Aorta (tissue), 5 donors: ENCODE measurements around the gene EEF1AKMT3. TPM values are rescaled to one million over a fixed set of nuclear protein-coding genes. Genes with fewer than 3 reads are reported as not detected.

Experiments used
- ATAC-seq: fragments of 200-7000 bp; cut with Tn5 transposase; one replicate; pipeline ENCODE4 v1.9.1; 2022; ENCODE audit warnings: moderate library complexity; ENCODE audit not compliant: low FRiP score
- DNase-seq, 2 donors: peaks; one replicate each; pipeline ENCODE4 v3.0.0-alpha.2; 2020
- H3K27ac ChIP-seq, 2 donors: one replicate each; pipeline ENCODE4 v1.5.1; 2013; ENCODE audit warnings: low read length in 2 of 2, mild to moderate bottlenecking in 2 of 2, moderate library complexity in 2 of 2, control low read depth in 1 of 2, inconsistent platforms in 1 of 2, low read depth in 1 of 2
- H3K27me3 ChIP-seq, 2 donors: one replicate each; pipeline ENCODE4 v1.6.1; 2013; ENCODE audit warnings: control low read depth in 1 of 2, low read length in 1 of 2, mild to moderate bottlenecking in 1 of 2, moderate library complexity in 1 of 2; ENCODE audit not compliant: insufficient read depth in 2 of 2, control insufficient read depth in 1 of 2
- H3K36me3 ChIP-seq, 2 donors: one replicate each; pipeline ENCODE4 v1.6.1; 2013; ENCODE audit warnings: control low read depth in 1 of 2, low read length in 1 of 2, mild to moderate bottlenecking in 1 of 2; ENCODE audit not compliant: insufficient read depth in 2 of 2, control insufficient read depth in 1 of 2
- H3K4me1 ChIP-seq, 2 donors: one replicate each; pipeline ENCODE4 v1.6.1; 2013; ENCODE audit warnings: low read length in 2 of 2, control low read depth in 1 of 2, mild to moderate bottlenecking in 1 of 2, moderate library complexity in 1 of 2; ENCODE audit not compliant: insufficient read depth in 2 of 2, control insufficient read depth in 1 of 2
- H3K4me3 ChIP-seq, 2 donors: one replicate each; pipeline ENCODE4 v1.5.1; 2013; ENCODE audit warnings: low read length in 2 of 2, control low read depth in 1 of 2, mild to moderate bottlenecking in 1 of 2
- H3K9me3 ChIP-seq: one replicate; pipeline ENCODE4 v1.6.1; 2013; ENCODE audit warnings: mild to moderate bottlenecking, low read length; ENCODE audit not compliant: control insufficient read depth
- WGBS, 2 donors: extraction: QIAGEN DNeasy Blood & Tissue Kit; methylation state at CpG; one replicate each; pipeline ENCODE4 v1.1.7; 2013; 5-methylcytosine and 5-hydroxymethylcytosine counted together
- intact Hi-C, 2 donors: fragments of 100-400 bp; cut with DNase I; formaldehyde crosslinking; loops; one replicate each; pipeline versions ENCODE4 v1.14.2 to v1.15.0; 2022
- polyA plus RNA-seq, 2 donors: library from polyadenylated mRNA; stranded (reverse); fragments of 200-250 nt; gene quantifications; one replicate each; pipeline ENCODE4 v1.2.3, GENCODE V29; 2013
- total RNA-seq, 2 donors: library from RNA; stranded (reverse); fragmentation: NEBNext Ultra II Directional; extraction: Animal tissue kit (Norgen Biotek cat#: 25700); gene quantifications; one replicate each; pipeline ENCODE4 v1.2.1, GENCODE V29; 2021
- donor health status: healthy with polysubstance abuse.
- donor health status: Bipolar disorder and iron deficiency.
- donor health status: DM: no; HTN: no; CAD: no.
- donor health status: DM: no; HTN: no; CAD: no.
- donor health status: DM: yes; HTN: yes; CAD: no.

Gene EEF1AKMT3
- total and polyA plus RNA-seq, 4 donors: 4.5 to 10.9 (median 7.5) TPM

- no peak for ATAC-seq
- no peak overlapping the region for H3K4me3 ChIP-seq
- DNase-seq: no peak
- no peaks in the 10 kb centered on the region for H3K9me3 ChIP-seq
- H3K36me3 ChIP-seq: no peaks in the 10 kb centered on the region
- H3K4me1 ChIP-seq: no peaks in the 10 kb centered on the region
- WGBS, 2 donors: 86 to 91% methylated on average over 7 of the region's 7 CpGs
- no peaks in the 10 kb centered on the region for H3K27me3 ChIP-seq
- intact Hi-C loops: no loop called here
- no peak overlapping the region for H3K27ac ChIP-seq
Observed at GRCh38 chr12:57777367-57777766, 5.0 kb downstream of the EEF1AKMT3 start.

- no peak overlapping the region for H3K4me3 ChIP-seq
- no peak overlapping the region for H3K27ac ChIP-seq
- DNase-seq (no peak), ATAC-seq (no peak)
- no peaks in the 10 kb centered on the region for H3K4me1 ChIP-seq
- no peaks in the 10 kb centered on the region for H3K27me3 ChIP-seq
- 90 to 92% methylated on average over 6 to 7 of the region's 7 CpGs for WGBS, 2 donors
- H3K36me3 ChIP-seq: no peaks in the 10 kb centered on the region
- no peaks in the 10 kb centered on the region for H3K9me3 ChIP-seq
- intact Hi-C loops: no loop called here
Observed at GRCh38 chr12:57777911-57778310, 5.5 kb downstream of the EEF1AKMT3 start.

GRCh38 chr12:57779736-57780135 lies 7.3 kb downstream of the EEF1AKMT3 start:
- Histone ChIP-seq H3K9me3 (no peaks in the 10 kb centered on the region), H3K4me1 (no peaks in the 10 kb centered on the region), H3K36me3 (no peaks in the 10 kb centered on the region), H3K4me3 (no peak overlapping the region), H3K27ac (no peak overlapping the region), H3K27me3 (no peaks in the 10 kb centered on the region)
- no peak for DNase-seq
- WGBS, 2 donors: 33 to 36% methylated on average over 1 of the region's 1 CpG
- intact Hi-C loops: loop anchor here in 1 of 2 donors (5.0 kb wide), 1 partner anchor 128 kb away; no protein-coding TSS in a partner anchor
- no peak for ATAC-seq

- no peak for ATAC-seq
- no peaks in the 10 kb centered on the region for H3K4me1 ChIP-seq
- H3K4me3 ChIP-seq: no peak overlapping the region
- H3K27me3 ChIP-seq: no peaks in the 10 kb centered on the region
- H3K9me3 ChIP-seq: no peaks in the 10 kb centered on the region
- H3K36me3 ChIP-seq: no peaks in the 10 kb centered on the region
- no peak for DNase-seq
- 80 to 83% methylated on average over 4 of the region's 4 CpGs for WGBS, 2 donors
- intact Hi-C loops: loop anchor here in 1 of 2 donors (5.0 kb wide), 1 partner anchor 127 kb away; no protein-coding TSS in a partner anchor
- no peak overlapping the region for H3K27ac ChIP-seq
Observed at GRCh38 chr12:57780284-57780897, 8.0 kb downstream of the EEF1AKMT3 start.

- intact Hi-C loops: loop anchor here in 1 of 2 donors (5.0 kb wide), 1 partner anchor 126 kb away; no protein-coding TSS in a partner anchor
- peaks cover 2% of the 10 kb centered on the region in 2 donors for H3K36me3 ChIP-seq
- H3K27me3 ChIP-seq: no peaks in the 10 kb centered on the region
- no peaks in the 10 kb centered on the region for H3K4me1 ChIP-seq
- no peaks in the 10 kb centered on the region for H3K9me3 ChIP-seq
- ATAC-seq (no peak), DNase-seq (no peak)
- no peak overlapping the region for H3K4me3 ChIP-seq
- 96 to 99% methylated on average over 3 of the region's 3 CpGs for WGBS, 2 donors
- no peak overlapping the region for H3K27ac ChIP-seq
Observed at GRCh38 chr12:57781244-57781643, 8.8 kb downstream of the EEF1AKMT3 start.

- Histone ChIP-seq H3K27ac (no peak overlapping the region), H3K4me3 (no peak overlapping the region), H3K9me3 (no peaks in the 10 kb centered on the region), H3K27me3 (no peaks in the 10 kb centered on the region), H3K36me3 (peaks cover 2% of the 10 kb centered on the region in 2 donors), H3K4me1 (no peaks in the 10 kb centered on the region)
- ATAC-seq (no peak), DNase-seq (no peak)
- 68% methylated on average over 2 of the region's 2 CpGs for WGBS, 2 donors
- intact Hi-C loops: loop anchor here in 1 of 2 donors (5.0 kb wide), 1 partner anchor 126 kb away; no protein-coding TSS in a partner anchor
Observed at GRCh38 chr12:57781801-57782200, 9.4 kb downstream of the EEF1AKMT3 start.

GRCh38 chr12:57782243-57782607 lies 9.8 kb downstream of the EEF1AKMT3 start:
- H3K4me3 ChIP-seq: no peak overlapping the region
- H3K36me3 ChIP-seq: peaks cover 2 to 6% of the 10 kb centered on the region in 2 donors
- no peak for DNase-seq
- no peak for ATAC-seq
- H3K9me3 ChIP-seq: no peaks in the 10 kb centered on the region
- H3K27ac ChIP-seq: no peak overlapping the region
- H3K27me3 ChIP-seq: no peaks in the 10 kb centered on the region
- intact Hi-C loops: loop anchor here in 1 of 2 donors (5.0 kb wide), 1 partner anchor 125 kb away; no protein-coding TSS in a partner anchor
- no peaks in the 10 kb centered on the region for H3K4me1 ChIP-seq
- 20 to 26% methylated on average over 4 of the region's 4 CpGs for WGBS, 2 donors

- peak within 1 kb of the TSS in 1 of 2 donors; percentile 0 for H3K27ac ChIP-seq
- peak within 1 kb of the TSS; percentile 16 to 95 for H3K4me3 ChIP-seq
- H3K36me3 ChIP-seq: peaks cover 2 to 7% of the 10 kb centered on the region in 2 donors
- DNase-seq: peak; percentile 98 to 100
- H3K4me1 ChIP-seq: no peaks in the 10 kb centered on the region
- intact Hi-C loops: loop anchor here in 1 of 2 donors (5.0 kb wide), 1 partner anchor 124 kb away; no protein-coding TSS in a partner anchor
- H3K9me3 ChIP-seq: no peaks in the 10 kb centered on the region
- ATAC-seq: peak; percentile 98
- no peaks in the 10 kb centered on the region for H3K27me3 ChIP-seq
- WGBS, 2 donors: 0 to 1% methylated on average over 45 of the region's 45 CpGs
Observed at GRCh38 chr12:57782608-57783465, 10.4 kb downstream of the EEF1AKMT3 start, which contains the start of gene TSFM. Gene TSFM (plus strand): TSS chr12:57782787. CDS start chr12:57782802, 15 bp downstream.
